ENCODE measurements around the gene MSMB. TPM values are rescaled to one million over a fixed set of nuclear protein-coding genes. Genes with fewer than 3 reads are reported as not detected.

The MSMB gene
- total RNA-seq, 1 experiment from 2014 or later, result not detected

- Mint-ChIP-seq H3K9me3 (no peaks in the 10 kb centered on the region), H3K27ac (no peak overlapping the region), H3K4me1 (peaks cover 24% of the 10 kb centered on the region), H3K27me3 (ENCODE audit: low read depth) (no peaks in the 10 kb centered on the region), H3K4me3 (no peak overlapping the region), H3K36me3 (peaks cover 26% of the 10 kb centered on the region)
- ChIA-PET CTCF (no interaction called here), POLR2A (no interaction called here)
- ATAC-seq (no peak), DNase-seq (ENCODE audit: low spot score) (no peak)
- TF ChIP-seq, protein P1, sequence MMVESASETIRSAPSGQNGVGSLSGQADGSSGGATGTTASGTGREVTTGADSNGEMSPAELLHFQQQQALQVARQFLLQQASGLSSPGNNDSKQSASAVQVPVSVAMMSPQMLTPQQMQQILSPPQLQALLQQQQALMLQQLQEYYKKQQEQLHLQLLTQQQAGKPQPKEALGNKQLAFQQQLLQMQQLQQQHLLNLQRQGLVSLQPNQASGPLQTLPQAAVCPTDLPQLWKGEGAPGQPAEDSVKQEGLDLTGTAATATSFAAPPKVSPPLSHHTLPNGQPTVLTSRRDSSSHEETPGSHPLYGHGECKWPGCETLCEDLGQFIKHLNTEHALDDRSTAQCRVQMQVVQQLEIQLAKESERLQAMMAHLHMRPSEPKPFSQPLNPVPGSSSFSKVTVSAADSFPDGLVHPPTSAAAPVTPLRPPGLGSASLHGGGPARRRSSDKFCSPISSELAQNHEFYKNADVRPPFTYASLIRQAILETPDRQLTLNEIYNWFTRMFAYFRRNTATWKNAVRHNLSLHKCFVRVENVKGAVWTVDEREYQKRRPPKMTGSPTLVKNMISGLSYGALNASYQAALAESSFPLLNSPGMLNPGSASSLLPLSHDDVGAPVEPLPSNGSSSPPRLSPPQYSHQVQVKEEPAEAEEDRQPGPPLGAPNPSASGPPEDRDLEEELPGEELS (CRISPR knock-in tag; IDR thresholded peaks at IDR 0.05), result no peak
- TF ChIP-seq, protein P2, sequence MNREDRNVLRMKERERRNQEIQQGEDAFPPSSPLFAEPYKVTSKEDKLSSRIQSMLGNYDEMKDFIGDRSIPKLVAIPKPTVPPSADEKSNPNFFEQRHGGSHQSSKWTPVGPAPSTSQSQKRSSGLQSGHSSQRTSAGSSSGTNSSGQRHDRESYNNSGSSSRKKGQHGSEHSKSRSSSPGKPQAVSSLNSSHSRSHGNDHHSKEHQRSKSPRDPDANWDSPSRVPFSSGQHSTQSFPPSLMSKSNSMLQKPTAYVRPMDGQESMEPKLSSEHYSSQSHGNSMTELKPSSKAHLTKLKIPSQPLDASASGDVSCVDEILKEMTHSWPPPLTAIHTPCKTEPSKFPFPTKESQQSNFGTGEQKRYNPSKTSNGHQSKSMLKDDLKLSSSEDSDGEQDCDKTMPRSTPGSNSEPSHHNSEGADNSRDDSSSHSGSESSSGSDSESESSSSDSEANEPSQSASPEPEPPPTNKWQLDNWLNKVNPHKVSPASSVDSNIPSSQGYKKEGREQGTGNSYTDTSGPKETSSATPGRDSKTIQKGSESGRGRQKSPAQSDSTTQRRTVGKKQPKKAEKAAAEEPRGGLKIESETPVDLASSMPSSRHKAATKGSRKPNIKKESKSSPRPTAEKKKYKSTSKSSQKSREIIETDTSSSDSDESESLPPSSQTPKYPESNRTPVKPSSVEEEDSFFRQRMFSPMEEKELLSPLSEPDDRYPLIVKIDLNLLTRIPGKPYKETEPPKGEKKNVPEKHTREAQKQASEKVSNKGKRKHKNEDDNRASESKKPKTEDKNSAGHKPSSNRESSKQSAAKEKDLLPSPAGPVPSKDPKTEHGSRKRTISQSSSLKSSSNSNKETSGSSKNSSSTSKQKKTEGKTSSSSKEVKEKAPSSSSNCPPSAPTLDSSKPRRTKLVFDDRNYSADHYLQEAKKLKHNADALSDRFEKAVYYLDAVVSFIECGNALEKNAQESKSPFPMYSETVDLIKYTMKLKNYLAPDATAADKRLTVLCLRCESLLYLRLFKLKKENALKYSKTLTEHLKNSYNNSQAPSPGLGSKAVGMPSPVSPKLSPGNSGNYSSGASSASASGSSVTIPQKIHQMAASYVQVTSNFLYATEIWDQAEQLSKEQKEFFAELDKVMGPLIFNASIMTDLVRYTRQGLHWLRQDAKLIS (CRISPR knock-in tag; IDR thresholded peaks at IDR 0.05; ENCODE audit: borderline replicate concordance), result no peak
- TF ChIP-seq PRRX2 (CRISPR knock-in tag; IDR thresholded peaks at IDR 0.05) (no peak), NR3C1 (CRISPR knock-in tag; conservative IDR thresholded peaks at IDR 0.05; ENCODE audit: low read depth) (no peak), ZNF425 (CRISPR knock-in tag; conservative IDR thresholded peaks at IDR 0.05) (no peak), TEAD1 (CRISPR knock-in tag; IDR thresholded peaks at IDR 0.05) (no peak), ELF4 (CRISPR knock-in tag; IDR thresholded peaks at IDR 0.05; ENCODE audit: low read depth) (no peak), CTCF (IDR thresholded peaks at IDR 0.05) (no peak), NFATC4 (CRISPR knock-in tag; IDR thresholded peaks at IDR 0.05) (no peak), ZNF423 (CRISPR knock-in tag; IDR thresholded peaks at IDR 0.05) (no peak), SP1 (CRISPR knock-in tag; conservative IDR thresholded peaks at IDR 0.05) (no peak), NFYB (CRISPR knock-in tag; conservative IDR thresholded peaks at IDR 0.05; ENCODE audit: low read depth) (no peak), FOXP1 (CRISPR knock-in tag; IDR thresholded peaks at IDR 0.05; ENCODE audit: borderline replicate concordance) (no peak), ZNF138 (CRISPR knock-in tag; conservative IDR thresholded peaks at IDR 0.05) (no peak), HMGA2 (CRISPR knock-in tag; IDR thresholded peaks at IDR 0.05) (no peak)
- TF ChIP-seq, protein P3, sequence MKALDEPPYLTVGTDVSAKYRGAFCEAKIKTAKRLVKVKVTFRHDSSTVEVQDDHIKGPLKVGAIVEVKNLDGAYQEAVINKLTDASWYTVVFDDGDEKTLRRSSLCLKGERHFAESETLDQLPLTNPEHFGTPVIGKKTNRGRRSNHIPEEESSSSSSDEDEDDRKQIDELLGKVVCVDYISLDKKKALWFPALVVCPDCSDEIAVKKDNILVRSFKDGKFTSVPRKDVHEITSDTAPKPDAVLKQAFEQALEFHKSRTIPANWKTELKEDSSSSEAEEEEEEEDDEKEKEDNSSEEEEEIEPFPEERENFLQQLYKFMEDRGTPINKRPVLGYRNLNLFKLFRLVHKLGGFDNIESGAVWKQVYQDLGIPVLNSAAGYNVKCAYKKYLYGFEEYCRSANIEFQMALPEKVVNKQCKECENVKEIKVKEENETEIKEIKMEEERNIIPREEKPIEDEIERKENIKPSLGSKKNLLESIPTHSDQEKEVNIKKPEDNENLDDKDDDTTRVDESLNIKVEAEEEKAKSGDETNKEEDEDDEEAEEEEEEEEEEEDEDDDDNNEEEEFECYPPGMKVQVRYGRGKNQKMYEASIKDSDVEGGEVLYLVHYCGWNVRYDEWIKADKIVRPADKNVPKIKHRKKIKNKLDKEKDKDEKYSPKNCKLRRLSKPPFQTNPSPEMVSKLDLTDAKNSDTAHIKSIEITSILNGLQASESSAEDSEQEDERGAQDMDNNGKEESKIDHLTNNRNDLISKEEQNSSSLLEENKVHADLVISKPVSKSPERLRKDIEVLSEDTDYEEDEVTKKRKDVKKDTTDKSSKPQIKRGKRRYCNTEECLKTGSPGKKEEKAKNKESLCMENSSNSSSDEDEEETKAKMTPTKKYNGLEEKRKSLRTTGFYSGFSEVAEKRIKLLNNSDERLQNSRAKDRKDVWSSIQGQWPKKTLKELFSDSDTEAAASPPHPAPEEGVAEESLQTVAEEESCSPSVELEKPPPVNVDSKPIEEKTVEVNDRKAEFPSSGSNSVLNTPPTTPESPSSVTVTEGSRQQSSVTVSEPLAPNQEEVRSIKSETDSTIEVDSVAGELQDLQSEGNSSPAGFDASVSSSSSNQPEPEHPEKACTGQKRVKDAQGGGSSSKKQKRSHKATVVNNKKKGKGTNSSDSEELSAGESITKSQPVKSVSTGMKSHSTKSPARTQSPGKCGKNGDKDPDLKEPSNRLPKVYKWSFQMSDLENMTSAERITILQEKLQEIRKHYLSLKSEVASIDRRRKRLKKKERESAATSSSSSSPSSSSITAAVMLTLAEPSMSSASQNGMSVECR (CRISPR knock-in tag; IDR thresholded peaks at IDR 0.05; ENCODE audit: borderline replicate concordance), result no peak
- TF ChIP-seq, protein P4, sequence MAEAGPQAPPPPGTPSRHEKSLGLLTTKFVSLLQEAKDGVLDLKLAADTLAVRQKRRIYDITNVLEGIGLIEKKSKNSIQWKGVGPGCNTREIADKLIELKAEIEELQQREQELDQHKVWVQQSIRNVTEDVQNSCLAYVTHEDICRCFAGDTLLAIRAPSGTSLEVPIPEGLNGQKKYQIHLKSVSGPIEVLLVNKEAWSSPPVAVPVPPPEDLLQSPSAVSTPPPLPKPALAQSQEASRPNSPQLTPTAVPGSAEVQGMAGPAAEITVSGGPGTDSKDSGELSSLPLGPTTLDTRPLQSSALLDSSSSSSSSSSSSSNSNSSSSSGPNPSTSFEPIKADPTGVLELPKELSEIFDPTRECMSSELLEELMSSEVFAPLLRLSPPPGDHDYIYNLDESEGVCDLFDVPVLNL (CRISPR knock-in tag; IDR thresholded peaks at IDR 0.05; ENCODE audit: borderline replicate concordance, low read depth), result no peak
Observed at GRCh38 chr10:46016811-46017210, 29.3 kb downstream of the MSMB start.
